HEK293 (cell line): ENCODE measurements around the gene PYGO2.

Experiments used
- EGR2 ChIP-seq: fragments of 450-650 bp; formaldehyde crosslinking; IDR thresholded peaks from 2 replicates; pipeline ENCODE4 v1.5.1; 2016; ENCODE audit warnings: low read depth, missing biosample characterization, missing genetic modification characterization
- PRDM1 ChIP-seq: fragments of 450-650 bp; formaldehyde crosslinking; IDR thresholded peaks from 2 replicates; pipeline ENCODE4; 2016; ENCODE audit warnings: missing biosample characterization, missing genetic modification characterization
- SP7 ChIP-seq: fragments of 450-650 bp; formaldehyde crosslinking; IDR thresholded peaks from 2 replicates; pipeline ENCODE4 v1.5.1; 2016; ENCODE audit warnings: missing biosample characterization, missing genetic modification characterization
- ZBTB11 ChIP-seq: fragments of 450-650 bp; formaldehyde crosslinking; conservative IDR thresholded peaks from 2 replicates; pipeline ENCODE4 v1.5.1; 2016; ENCODE audit warnings: low read depth, missing biosample characterization, missing genetic modification characterization
- ZBTB20 ChIP-seq: fragments of 450-650 bp; formaldehyde crosslinking; IDR thresholded peaks from 2 replicates; pipeline ENCODE4 v1.5.1; 2016; ENCODE audit warnings: missing biosample characterization, missing genetic modification characterization
- ZBTB44 ChIP-seq: fragments of 450-650 bp; IDR thresholded peaks from 2 replicates; pipeline ENCODE4 v1.5.1; 2018; ENCODE audit warnings: missing biosample characterization, mild to moderate bottlenecking, missing genetic modification characterization
- ZBTB8A ChIP-seq: fragments of 450-650 bp; formaldehyde crosslinking; IDR thresholded peaks from 2 replicates; pipeline ENCODE4 v1.5.1; 2016; ENCODE audit warnings: missing biosample characterization, missing genetic modification characterization
- ZFP41 ChIP-seq: fragments of 450-650 bp; formaldehyde crosslinking; IDR thresholded peaks from 2 replicates; pipeline ENCODE4 v1.5.1; 2016; ENCODE audit warnings: missing biosample characterization, missing genetic modification characterization, borderline replicate concordance
- ZNF169 ChIP-seq: fragments of 450-650 bp; formaldehyde crosslinking; IDR thresholded peaks from 2 replicates; pipeline ENCODE4 v1.5.1; 2016; ENCODE audit warnings: missing biosample characterization, missing genetic modification characterization
- ZNF19 ChIP-seq: fragments of 450-650 bp; formaldehyde crosslinking; IDR thresholded peaks from 2 replicates; pipeline ENCODE4; 2016; ENCODE audit warnings: missing biosample characterization, missing genetic modification characterization, low read depth
- ZNF221 ChIP-seq: fragments of 450-650 bp; formaldehyde crosslinking; IDR thresholded peaks from 2 replicates; pipeline ENCODE4 v1.5.1; 2017; ENCODE audit warnings: missing biosample characterization, missing genetic modification characterization, borderline replicate concordance
- ZNF239 ChIP-seq: fragments of 450-650 bp; formaldehyde crosslinking; IDR thresholded peaks from 2 replicates; pipeline ENCODE4 v1.5.1; 2016; ENCODE audit warnings: missing biosample characterization, missing genetic modification characterization
- ZNF248 ChIP-seq: fragments of 450-650 bp; formaldehyde crosslinking; IDR thresholded peaks from 2 replicates; pipeline ENCODE4 v1.5.1; 2017; ENCODE audit warnings: missing biosample characterization, missing genetic modification characterization
- ZNF26 ChIP-seq: fragments of 450-650 bp; formaldehyde crosslinking; IDR thresholded peaks from 2 replicates; pipeline ENCODE4 v1.5.1; 2016; ENCODE audit warnings: missing biosample characterization, missing genetic modification characterization
- ZNF274 ChIP-seq, 2 experiments: fragments of 200-500 bp in 1 of 2; fragments of 450-650 bp in 1 of 2; sonication (Bioruptor generic) in 1 of 2; formaldehyde crosslinking in 1 of 2; IDR thresholded peaks; 2 replicates each; pipeline versions ENCODE4 v1.5.1 to v1.6.1; 2014 to 2016; ENCODE audit warnings: borderline replicate concordance in 1 of 2, inconsistent platforms in 1 of 2, low read length in 1 of 2, missing biosample characterization in 1 of 2, missing genetic modification characterization in 1 of 2
- ZNF280C ChIP-seq: fragments of 450-650 bp; formaldehyde crosslinking; IDR thresholded peaks from 2 replicates; pipeline ENCODE4 v1.5.1; 2016; ENCODE audit warnings: missing biosample characterization, missing genetic modification characterization
- ZNF335 ChIP-seq: fragments of 450-650 bp; formaldehyde crosslinking; conservative IDR thresholded peaks from 2 replicates; pipeline ENCODE4 v1.5.1; 2016; ENCODE audit warnings: missing biosample characterization, missing genetic modification characterization
- ZNF341 ChIP-seq: fragments of 450-650 bp; formaldehyde crosslinking; IDR thresholded peaks from 2 replicates; pipeline ENCODE4; 2016; ENCODE audit warnings: low read depth, missing biosample characterization, missing genetic modification characterization
- ZNF48 ChIP-seq: fragments of 450-650 bp; formaldehyde crosslinking; IDR thresholded peaks from 2 replicates; pipeline ENCODE4 v1.5.1; 2016; ENCODE audit warnings: missing biosample characterization, missing genetic modification characterization
- ZNF488 ChIP-seq: fragments of 450-650 bp; formaldehyde crosslinking; IDR thresholded peaks from 2 replicates; pipeline ENCODE4 v1.5.1; 2016; ENCODE audit warnings: missing biosample characterization, missing genetic modification characterization
- ZNF561 ChIP-seq: fragments of 450-650 bp; IDR thresholded peaks from 2 replicates; pipeline ENCODE4 v1.5.1; 2018; ENCODE audit warnings: missing biosample characterization, missing genetic modification characterization, borderline replicate concordance
- ZNF600 ChIP-seq: fragments of 450-650 bp; formaldehyde crosslinking; IDR thresholded peaks from 2 replicates; pipeline ENCODE4 v1.5.1; 2016; ENCODE audit warnings: missing biosample characterization, missing genetic modification characterization
- ZNF624 ChIP-seq: fragments of 450-650 bp; formaldehyde crosslinking; IDR thresholded peaks from 2 replicates; pipeline ENCODE4 v1.5.1; 2017; ENCODE audit warnings: missing biosample characterization, missing genetic modification characterization
- ZNF664 ChIP-seq: fragments of 450-650 bp; formaldehyde crosslinking; IDR thresholded peaks from 2 replicates; pipeline ENCODE4 v1.5.1; 2016; ENCODE audit warnings: missing biosample characterization, missing genetic modification characterization
- ZNF677 ChIP-seq: fragments of 450-650 bp; IDR thresholded peaks from 2 replicates; pipeline ENCODE4 v1.5.0; 2018; ENCODE audit warnings: missing biosample characterization, mild to moderate bottlenecking, missing genetic modification characterization, moderate library complexity
- ZSCAN16 ChIP-seq: fragments of 450-650 bp; formaldehyde crosslinking; IDR thresholded peaks from 2 replicates; pipeline ENCODE4 v1.5.1; 2016; ENCODE audit warnings: missing biosample characterization, missing genetic modification characterization
- ZSCAN4 ChIP-seq: fragments of 450-650 bp; formaldehyde crosslinking; IDR thresholded peaks from 2 replicates; pipeline ENCODE4 v1.5.1; 2017; ENCODE audit warnings: missing biosample characterization, missing genetic modification characterization

PYGO2 gene

GRCh38 chr1:155000726-155001424, 39.3 kb upstream of the PYGO2 start (continued):
- no peak for TF ChIP-seq ZNF280C (tag by site-specific recombination)
- TF ChIP-seq ZNF600 = peak; percentile 78
- 0 out of 2 replicates have a peak, but pooled peaks have one; percentile 21 for TF ChIP-seq ZNF488 (tag by site-specific recombination)
- TF ChIP-seq ZNF239 = no peak
- peak; percentile 92 for TF ChIP-seq ZBTB20
- no peak for TF ChIP-seq ZNF248
- no peak for TF ChIP-seq ZNF26
- peak; percentile 51; the same call in 1 of the 2 replicates for TF ChIP-seq EGR2
- TF ChIP-seq ZFP41 = no peak
- TF ChIP-seq ZSCAN16 (tag by site-specific recombination) = no peak
- no peak for TF ChIP-seq ZNF664
- peak; percentile 69 for TF ChIP-seq ZBTB11 (tag by site-specific recombination)
- peak; percentile 79; the same call in 1 of the 2 replicates for TF ChIP-seq ZBTB44
- peak; percentile 96 for TF ChIP-seq ZBTB8A (tag by site-specific recombination)
- peak; percentile 82 for TF ChIP-seq ZNF677 (tag by site-specific recombination)
- TF ChIP-seq ZNF624 (tag by site-specific recombination) = no peak
- TF ChIP-seq ZSCAN4 (tag by site-specific recombination) = peak; percentile 70; the same call in 1 of the 2 replicates
- TF ChIP-seq ZNF341 (tag by site-specific recombination) = peak; percentile 87
- TF ChIP-seq ZNF19 (tag by site-specific recombination) = no peak
- no peak for TF ChIP-seq ZNF169
- peak; percentile 95 for TF ChIP-seq SP7
- TF ChIP-seq PRDM1 (tag by site-specific recombination) = peak; percentile 57
- no peak for TF ChIP-seq ZNF48
- peak; percentile 95 for TF ChIP-seq ZNF335
- TF ChIP-seq ZNF221 = no peak
- TF ChIP-seq ZNF274 (IDR thresholded peaks at IDR 0.05; ENCODE audit: low read length) = no peak
- no peak for TF ChIP-seq ZNF274 (tag by site-specific recombination; IDR thresholded peaks at IDR 0.05; ENCODE audit: borderline replicate concordance)
- TF ChIP-seq ZNF561 (tag by site-specific recombination) = peak; percentile 99
